K562 (cell line): ENCODE results near the gene CNPY3. TPM values are rescaled to one million over a fixed set of nuclear protein-coding genes. Genes with fewer than 3 reads are reported as not detected.
A peak's percentile ranks its signal among the peaks of the same experiment; 100 is the strongest.

ENCODE experiments used
- ATAC-seq: fragments of 200-7000 bp; cut with Tn5 transposase; 3 replicates; pipeline ENCODE4 v1.9.1; 2020; ENCODE audit warnings: moderate library complexity
- BruUV-seq: library from RNA; stranded (reverse); fragments of 400-500 nt; replicated peaks from 2 replicates; lab custom pipeline; 2021; lab: Mats Ljungman, UMichigan
- CTCF ChIA-PET: fragments of 300-600 bp; formaldehyde crosslinking; extraction: SDS; loops from one replicate; lab custom pipeline; 2021; ENCODE audit warnings: low intra/inter-chr PET ratio; lab: Yijun Ruan, JAX
- POLR2A ChIA-PET: fragments of 300-600, 350-650 bp; sonication (Branson Sonifier 250); formaldehyde crosslinking; extraction: SDS; loops from one replicate; lab custom pipeline; 2021; ENCODE audit warnings: antibody characterized with exemption, inconsistent platforms; lab: Yijun Ruan, JAX
- DNase-seq, 4 experiments: peaks; one replicate each; pipeline versions ENCODE4 v3.0.0 to v3.0.0-alpha.2; 2011 to 2018; ENCODE audit warnings: low spot score in 3 of 4, mixed read lengths in 3 of 4; ENCODE audit errors: extremely low read depth in 1 of 4
- FAIRE-seq: peaks from 2 replicates; lab custom pipeline; 2011; peaks lifted over from hg19 to GRCh38; lab: Jason Lieb, UNC
- H2AFZ ChIP-seq: 2 replicates; pipeline ENCODE4 v1.6.0; 2011; ENCODE audit warnings: low read depth, low read length, control low read depth, inconsistent platforms
- H3K27ac ChIP-seq: fragments of 200-600 bp; 3 replicates; pipeline ENCODE4 v1.8.0; 2011; ENCODE audit warnings: low read depth, mild to moderate bottlenecking, control low read depth, inconsistent platforms, low read length, moderate library complexity, mixed read lengths; ENCODE audit errors: extremely low read depth
- H3K27me3 ChIP-seq, 2 experiments: fragments of 300-600 bp in 1 of 2; 2 replicates in 1 of 2; 3 replicates in 1 of 2; pipeline versions ENCODE4 v1.6.0 to v1.8.0; 2011; ENCODE audit warnings: inconsistent platforms in 2 of 2, low read length in 2 of 2, mild to moderate bottlenecking in 1 of 2, mixed read lengths in 1 of 2, moderate library complexity in 1 of 2; ENCODE audit not compliant: control insufficient read depth in 2 of 2, insufficient read depth in 2 of 2
- H3K36me3 ChIP-seq: fragments of 300-600 bp; 3 replicates; pipeline ENCODE4 v1.8.0; 2011; ENCODE audit warnings: mild to moderate bottlenecking, low read length, inconsistent platforms; ENCODE audit not compliant: control insufficient read depth, insufficient read depth
- H3K4me1 ChIP-seq, 2 experiments: fragments of 200-600 bp in 1 of 2; replicated peaks in 1 of 2; 2 replicates in 1 of 2; 3 replicates in 1 of 2; pipeline versions ENCODE4 v1.5.1 to v1.8.0; 2011; ENCODE audit warnings: inconsistent platforms in 2 of 2, low read length in 2 of 2, mild to moderate bottlenecking in 1 of 2, mixed read lengths in 1 of 2, moderate library complexity in 1 of 2; ENCODE audit not compliant: control insufficient read depth in 2 of 2, insufficient read depth in 2 of 2
- H3K4me2 ChIP-seq: 2 replicates; pipeline ENCODE4 v1.6.1; 2011; ENCODE audit warnings: low read length, control low read depth, inconsistent platforms, mixed read lengths; ENCODE audit not compliant: insufficient read depth
- H3K4me3 ChIP-seq: fragments of 200-600 bp; sonication (generic), shearing (Covaris generic); 2 replicates; pipeline ENCODE4 v1.5.1; 2016; ENCODE audit warnings: control low read depth, inconsistent platforms
- H3K79me2 ChIP-seq: fragments of 200-600 bp; 3 replicates; pipeline ENCODE4 v1.8.0; 2011; ENCODE audit warnings: low read length, inconsistent platforms; ENCODE audit not compliant: control insufficient read depth, insufficient read depth
- H3K9ac ChIP-seq, 2 experiments: 2 replicates each; pipeline versions ENCODE4 v1.6.0 to v1.6.1; 2011; ENCODE audit warnings: low read depth in 2 of 2, low read length in 2 of 2, control low read depth in 1 of 2, inconsistent platforms in 1 of 2, mild to moderate bottlenecking in 1 of 2, mixed read lengths in 1 of 2; ENCODE audit not compliant: insufficient read depth in 1 of 2
- H3K9me1 ChIP-seq: one replicate; pipeline ENCODE4 v1.6.0; 2011; ENCODE audit warnings: inconsistent platforms, mild to moderate bottlenecking, low read length, moderate library complexity; ENCODE audit not compliant: control insufficient read depth, insufficient read depth
- H3K9me3 ChIP-seq: replicated peaks from 2 replicates; pipeline ENCODE4 v1.5.1; 2011; ENCODE audit warnings: low read depth, low read length, inconsistent platforms; ENCODE audit not compliant: control insufficient read depth, insufficient read depth
- H4K20me1 ChIP-seq: replicated peaks from 2 replicates; pipeline ENCODE4 v1.6.1; 2011; ENCODE audit warnings: low read length, inconsistent platforms, mixed read lengths; ENCODE audit not compliant: control insufficient read depth, insufficient read depth
- BDP1 ChIP-seq: IDR thresholded peaks from 3 replicates; pipeline ENCODE4 v1.6.1; 2011; ENCODE audit not compliant: insufficient read length, insufficient read depth
- EP400 ChIP-seq: fragments of 450-650 bp; IDR thresholded peaks from 2 replicates; pipeline ENCODE4 v1.6.1; 2017; ENCODE audit warnings: antibody characterized with exemption, mild to moderate bottlenecking, moderate library complexity
- GTF2F1 ChIP-seq: IDR thresholded peaks from 2 replicates; pipeline ENCODE4 v1.6.1; 2011; ENCODE audit warnings: low read depth, low read length, improper control_type of control experiment
- HDGF ChIP-seq: fragments of 450-650 bp; IDR thresholded peaks from 2 replicates; pipeline ENCODE4 v1.6.1; 2016
- HEY1 ChIP-seq: fragments of 250-450 bp; sonication (Bioruptor Pico); IDR thresholded peaks from 2 replicates; pipeline ENCODE4 v1.5.0; 2020; ENCODE audit warnings: mild to moderate bottlenecking, moderate library complexity, borderline replicate concordance
- HNRNPK ChIP-seq: fragments of 200-400 bp; formaldehyde crosslinking; IDR thresholded peaks from one replicate; pipeline ENCODE4 v1.6.1; 2018; ENCODE audit warnings: mild to moderate bottlenecking, low read depth, low read length; ENCODE audit not compliant: poor library complexity, severe bottlenecking
- NELFE ChIP-seq: IDR thresholded peaks from 2 replicates; pipeline ENCODE4 v1.6.1; 2011; ENCODE audit warnings: mild to moderate bottlenecking; ENCODE audit not compliant: insufficient read depth, insufficient read length
- POLR3G ChIP-seq: IDR thresholded peaks from 2 replicates; pipeline ENCODE4 v1.6.1; 2011; ENCODE audit not compliant: insufficient read length, insufficient replicate concordance; ENCODE audit errors: extremely low read depth
- RUNX1 ChIP-seq: sonication (generic); IDR thresholded peaks from 2 replicates; pipeline ENCODE4 v1.6.1; 2016; ENCODE audit warnings: antibody characterized with exemption, low read depth
- TAF9B ChIP-seq: fragments of 450-650 bp; IDR thresholded peaks from 2 replicates; pipeline ENCODE4 v1.6.1; 2018; ENCODE audit warnings: mild to moderate bottlenecking; ENCODE audit not compliant: partially characterized antibody
- TBP ChIP-seq: optimal IDR thresholded peaks from 2 replicates; pipeline ENCODE3; 2011; ENCODE audit warnings: low read depth, low read length, improper control_type of control experiment
- ZBTB11 ChIP-seq, 3 experiments: fragments of 200-800 bp in 1 of 3; fragments of 250-450 bp in 1 of 3; fragments of 450-650 bp in 1 of 3; sonication (Bioruptor Pico) in 1 of 3; sonication (Bioruptor generic) in 1 of 3; formaldehyde crosslinking in 1 of 3; IDR thresholded peaks; 2 replicates each; pipeline versions ENCODE4 v1.6.1 to v1.8.0; 2016 to 2022; ENCODE audit warnings: mild to moderate bottlenecking in 2 of 3, missing genetic modification characterization in 2 of 3, missing compliant biosample characterization in 1 of 3, moderate library complexity in 1 of 3
- ZNF197 ChIP-seq: fragments of 200-800 bp; sonication (Bioruptor generic); IDR thresholded peaks from 2 replicates; pipeline ENCODE4 v1.6.1; 2016; ENCODE audit warnings: low read depth, missing genetic modification characterization, missing compliant biosample characterization
- ZSCAN29 ChIP-seq: fragments of 450-650 bp; IDR thresholded peaks from 2 replicates; pipeline ENCODE4 v1.6.1; 2017
- whole genome bisulfite sequencing: fragments of 100-300 bp; shearing (Covaris generic); methylation state at CpG from one replicate; pipeline ENCODE4 v1.1.6; 2016; ENCODE audit warnings: low coverage, mixed read lengths; ENCODE audit not compliant: insufficient coverage; ENCODE audit errors: missing lambda C conversion rate; 5-methylcytosine and 5-hydroxymethylcytosine counted together
- in situ Hi-C: fragments of 300-500 bp; cut with MboI; formaldehyde crosslinking; loops from 4 replicates; pipeline ENCODE4 v1.15.0; 2018; ENCODE audit warnings: inconsistent platforms, mixed read lengths
- intact Hi-C: fragments of 100-400 bp; cut with micrococcal nuclease; formaldehyde crosslinking; loops from 2 replicates; pipeline ENCODE4 v1.14.2; 2022
- polyA plus RNA-seq, 8 experiments: library from polyadenylated mRNA; depleted of rRNA in 4 of 8; stranded (reverse) in 5 of 8; unstranded in 3 of 8; fragments of >200 nt; fragmentation: Nextera tagmentation in 2 of 8; fragmentation: Illumina TruSeq in 1 of 8; extraction: Ambion mirVana in 2 of 8; extraction: Trizol in 1 of 8; gene quantifications; 2 replicates each; pipeline versions ENCODE4 v1.2.1 to v1.2.3, GENCODE V29; 2011 to 2014; ENCODE audit warnings: inconsistent platforms in 1 of 8, missing spikeins in 1 of 8
- total RNA-seq, 7 experiments: library from RNA; depleted of rRNA in 6 of 7; stranded (reverse); fragments of >200 nt in 6 of 7; fragmentation: Illumina TruSeq in 2 of 7; extraction: Trizol in 2 of 7; gene quantifications; 2 replicates each; pipeline versions ENCODE4 v1.2.1 to v1.2.3, GENCODE V29; 2011 to 2021; ENCODE audit warnings: low replicate concordance in 1 of 7
- TF ChIP-seq, protein P1 (sequence below): fragments of 250-450 bp; sonication (Bioruptor Pico); IDR thresholded peaks from 2 replicates; pipeline ENCODE4 v1.8.0; 2022; ENCODE audit warnings: inconsistent platforms

CNPY3 gene
- total and polyA plus RNA-seq, 9 of the 15 experiments (the other 6 are each of a cell fraction or from before 2014, with no cell fraction given) = 2.4 to 37.4 (median 21.2) TPM

DNA sequence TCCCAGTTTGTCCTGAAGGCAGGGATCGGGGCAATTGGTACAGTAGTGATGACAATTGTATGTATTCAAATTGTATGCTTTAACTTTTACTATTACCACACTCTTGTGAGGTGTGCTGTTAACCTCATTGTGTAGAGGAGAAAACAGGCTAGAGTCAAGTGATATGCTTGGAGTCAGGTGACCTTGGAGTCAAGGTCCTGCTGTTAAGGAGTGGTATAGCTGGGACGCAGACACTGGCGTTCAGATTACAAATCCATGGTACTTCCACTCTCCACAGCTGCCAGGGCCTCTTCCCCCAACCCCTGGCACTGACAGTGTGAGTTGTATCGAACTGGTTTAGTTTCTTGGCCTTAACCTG is 10.5 kb downstream of the CNPY3 start (continued):
- TF ChIP-seq ZNF197 = no peak
- TF ChIP-seq BDP1 = no peak
- TF ChIP-seq EP400 = no peak
- TF ChIP-seq HNRNPK = no peak
- TF ChIP-seq HEY1 = no peak
- no peak for TF ChIP-seq HDGF
- TF ChIP-seq POLR3G = no peak

- Histone ChIP-seq H3K36me3 (peaks cover 50% of the 10 kb centered on the region; the same call in 2 of the 3 replicates), H3K27ac (no peak overlapping the region), H3K9me3 (no peaks in the 10 kb centered on the region), H3K4me2 (no peak overlapping the region), H3K79me2 (no peaks in the 10 kb centered on the region), H4K20me1 (no peaks in the 10 kb centered on the region; the same call in 1 of the 2 replicates), H3K9ac (peak overlapping the region in 1 of 2 experiments; percentile 4; a peak in 1 of 4 replicates), H3K4me3 (no peak overlapping the region), H3K4me1 (peaks cover 0 to 4% of the 10 kb centered on the region in 2 experiments; a peak in 1 of 5 replicates), H3K9me1 (no peaks in the 10 kb centered on the region), H2AFZ (no peak overlapping the region), H3K27me3 (no peaks in the 10 kb centered on the region)
- ChIA-PET POLR2A (interaction anchor here (0.6 to 2.8 kb wide), 5 partner anchors 11 to 336 kb away, joined by 3 to 30 read pairs (median 3); partner anchors contain the start of genes CNPY3 and PPP2R5D), CTCF (no interaction called here)
- in situ Hi-C loops = no loop called here
- DNase-seq (peak in 1 of 4 experiments; percentile 9), FAIRE-seq (no peak), ATAC-seq (no peak)
- intact Hi-C loops = no loop called here
- TF ChIP-seq ZSCAN29 = no peak
- no peak for TF ChIP-seq TAF9B
- no peak for TF ChIP-seq TBP
- no peak for TF ChIP-seq NELFE
- TF ChIP-seq ZBTB11 (CRISPR knock-in tag; IDR thresholded peaks at IDR 0.05) = no peak
- no peak for TF ChIP-seq GTF2F1
- TF ChIP-seq RUNX1 = no peak
- TF ChIP-seq, protein P1, sequence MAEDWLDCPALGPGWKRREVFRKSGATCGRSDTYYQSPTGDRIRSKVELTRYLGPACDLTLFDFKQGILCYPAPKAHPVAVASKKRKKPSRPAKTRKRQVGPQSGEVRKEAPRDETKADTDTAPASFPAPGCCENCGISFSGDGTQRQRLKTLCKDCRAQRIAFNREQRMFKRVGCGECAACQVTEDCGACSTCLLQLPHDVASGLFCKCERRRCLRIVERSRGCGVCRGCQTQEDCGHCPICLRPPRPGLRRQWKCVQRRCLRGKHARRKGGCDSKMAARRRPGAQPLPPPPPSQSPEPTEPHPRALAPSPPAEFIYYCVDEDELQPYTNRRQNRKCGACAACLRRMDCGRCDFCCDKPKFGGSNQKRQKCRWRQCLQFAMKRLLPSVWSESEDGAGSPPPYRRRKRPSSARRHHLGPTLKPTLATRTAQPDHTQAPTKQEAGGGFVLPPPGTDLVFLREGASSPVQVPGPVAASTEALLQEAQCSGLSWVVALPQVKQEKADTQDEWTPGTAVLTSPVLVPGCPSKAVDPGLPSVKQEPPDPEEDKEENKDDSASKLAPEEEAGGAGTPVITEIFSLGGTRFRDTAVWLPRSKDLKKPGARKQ (CRISPR knock-in tag) = no peak
- no TSS peak for BruUV-seq
- WGBS = 89% methylated on average over 6 of the region's 6 CpGs
Observed at GRCh38 chr6:42940493-42941045, 11.3 kb downstream of the CNPY3 start.
